H9 (cell line): ENCODE results near the gene RBM22. TPM values are rescaled to one million over a fixed set of nuclear protein-coding genes. Genes with fewer than 3 reads are reported as not detected.

ENCODE experiments used
- DNase-seq: peaks from one replicate; pipeline ENCODE4 v3.0.0-alpha.2; 2017
- H2AFZ ChIP-seq: one replicate; pipeline ENCODE4 v1.6.1; 2013; ENCODE audit warnings: mild to moderate bottlenecking, low read length, control low read depth, moderate library complexity
- H2AK5ac ChIP-seq: 2 replicates; pipeline ENCODE4 v1.6.1; 2013; ENCODE audit warnings: low read length, control low read depth, mixed read lengths; ENCODE audit not compliant: insufficient read length
- H2BK120ac ChIP-seq: one replicate; pipeline ENCODE4 v1.6.1; 2013; ENCODE audit warnings: low read depth, mild to moderate bottlenecking, low read length, control low read depth, inconsistent platforms; ENCODE audit not compliant: poor library complexity, severe bottlenecking
- H2BK12ac ChIP-seq: 2 replicates; pipeline ENCODE4 v1.6.1; 2013; ENCODE audit warnings: low read length, control low read depth, mixed read lengths, low read depth; ENCODE audit not compliant: insufficient read length
- H2BK15ac ChIP-seq: 2 replicates; pipeline ENCODE4 v1.6.1; 2013; ENCODE audit warnings: low read depth, low read length, control low read depth
- H2BK20ac ChIP-seq: one replicate; pipeline ENCODE4 v1.6.1; 2013; ENCODE audit warnings: low read depth, mild to moderate bottlenecking, low read length, control low read depth, inconsistent platforms; ENCODE audit not compliant: poor library complexity, severe bottlenecking
- H2BK5ac ChIP-seq: 2 replicates; pipeline ENCODE4 v1.6.1; 2013; ENCODE audit warnings: low read length, control low read depth, mixed read lengths; ENCODE audit not compliant: insufficient read length
- H3K14ac ChIP-seq: 2 replicates; pipeline ENCODE4 v1.6.1; 2013; ENCODE audit warnings: low read length, control low read depth; ENCODE audit not compliant: insufficient read depth
- H3K18ac ChIP-seq: 2 replicates; pipeline ENCODE4 v1.6.1; 2013; ENCODE audit warnings: low read depth, mild to moderate bottlenecking, mixed read lengths, low read length, control low read depth; ENCODE audit not compliant: insufficient read length
- H3K23ac ChIP-seq: 2 replicates; pipeline ENCODE4 v1.6.1; 2013; ENCODE audit warnings: low read length, control low read depth, mixed read lengths, low read depth; ENCODE audit not compliant: insufficient read length
- H3K23me2 ChIP-seq: 2 replicates; pipeline ENCODE4 v1.6.1; 2013; ENCODE audit warnings: low read depth, mild to moderate bottlenecking, mixed read lengths, low read length, control low read depth; ENCODE audit not compliant: insufficient read length, poor library complexity, severe bottlenecking
- H3K27ac ChIP-seq: 2 replicates; pipeline ENCODE4 v1.5.1; 2013; ENCODE audit warnings: low read length, control low read depth, mixed read lengths, low read depth; ENCODE audit not compliant: insufficient read length
- H3K27me3 ChIP-seq: 2 replicates; pipeline ENCODE4 v1.6.1; 2013; ENCODE audit warnings: low read length, control low read depth, inconsistent platforms; ENCODE audit not compliant: insufficient read depth
- H3K4ac ChIP-seq: 2 replicates; pipeline ENCODE4 v1.6.1; 2013; ENCODE audit warnings: low read depth, mild to moderate bottlenecking, control low read depth, inconsistent platforms, low read length, moderate library complexity
- H3K4me1 ChIP-seq: 2 replicates; pipeline ENCODE4 v1.6.1; 2013; ENCODE audit warnings: low read length, control low read depth, inconsistent platforms; ENCODE audit not compliant: insufficient read depth
- H3K4me2 ChIP-seq: 2 replicates; pipeline ENCODE4 v1.6.1; 2013; ENCODE audit warnings: low read length, control low read depth, mixed read lengths; ENCODE audit not compliant: insufficient read length, insufficient read depth
- H3K56ac ChIP-seq: 2 replicates; pipeline ENCODE4 v1.6.1; 2013; ENCODE audit warnings: low read depth, mild to moderate bottlenecking, mixed read lengths, low read length, control low read depth; ENCODE audit not compliant: insufficient read length
- H3K79me1 ChIP-seq: 2 replicates; pipeline ENCODE4 v1.6.1; 2013; ENCODE audit warnings: low read depth, mild to moderate bottlenecking, moderate library complexity, low read length, control low read depth, inconsistent platforms; ENCODE audit not compliant: insufficient read depth, poor library complexity, severe bottlenecking
- H3K79me2 ChIP-seq: 2 replicates; pipeline ENCODE4 v1.6.1; 2013; ENCODE audit warnings: low read length, control low read depth, inconsistent platforms; ENCODE audit not compliant: insufficient read depth
- H3K9ac ChIP-seq: 2 replicates; pipeline ENCODE4 v1.6.1; 2013; ENCODE audit warnings: low read length, control low read depth, mixed read lengths; ENCODE audit not compliant: insufficient read length; ENCODE audit errors: extremely low read depth
- H3K9me3 ChIP-seq: one replicate; pipeline ENCODE4 v1.6.1; 2013; ENCODE audit warnings: low read depth, low read length, inconsistent platforms; ENCODE audit not compliant: control insufficient read depth
- H3T11ph ChIP-seq: one replicate; pipeline ENCODE4 v1.6.1; 2013; ENCODE audit warnings: mild to moderate bottlenecking, low read length, control low read depth, inconsistent platforms
- H4K20me1 ChIP-seq: one replicate; pipeline ENCODE4 v1.6.1; 2013; ENCODE audit not compliant: control insufficient read depth, insufficient read length, insufficient read depth
- H4K5ac ChIP-seq: 2 replicates; pipeline ENCODE4 v1.6.1; 2013; ENCODE audit warnings: low read depth, mild to moderate bottlenecking, mixed read lengths, low read length, control low read depth; ENCODE audit not compliant: insufficient read length
- H4K8ac ChIP-seq: replicated peaks from 2 replicates; pipeline ENCODE4 v1.6.1; 2013; ENCODE audit warnings: low read length, control low read depth, mixed read lengths, low read depth; ENCODE audit not compliant: insufficient read length
- H4K91ac ChIP-seq: 2 replicates; pipeline ENCODE4 v1.6.1; 2013; ENCODE audit warnings: low read depth, mild to moderate bottlenecking, moderate library complexity, mixed read lengths, low read length, control low read depth; ENCODE audit not compliant: insufficient read length
- H3K27ac Mint-ChIP-seq, 3 experiments: 2 replicates in 2 of 3; 3 replicates in 1 of 3; pipeline ENCODE4 v1.8.0; 2020 to 2021; ENCODE audit warnings: mixed read lengths in 3 of 3, mild to moderate bottlenecking in 1 of 3, moderate library complexity in 1 of 3
- H3K27me3 Mint-ChIP-seq: 2 replicates; pipeline ENCODE4 v1.8.0; 2021; ENCODE audit warnings: low read depth, mild to moderate bottlenecking, moderate library complexity, mixed read lengths
- H3K36me3 Mint-ChIP-seq, 3 experiments: 2 replicates in 2 of 3; 3 replicates in 1 of 3; pipeline ENCODE4 v1.8.0; 2020 to 2021; ENCODE audit warnings: low read depth in 3 of 3, mixed read lengths in 3 of 3; ENCODE audit not compliant: insufficient read depth in 1 of 3
- H3K4me1 Mint-ChIP-seq, 2 experiments: 2 replicates each; pipeline ENCODE4 v1.8.0; 2020; ENCODE audit warnings: mixed read lengths in 2 of 2
- H3K4me3 Mint-ChIP-seq, 2 experiments: 2 replicates in 1 of 2; 3 replicates in 1 of 2; pipeline ENCODE4 v1.8.0; 2020 to 2021; ENCODE audit warnings: mild to moderate bottlenecking in 2 of 2, mixed read lengths in 2 of 2, moderate library complexity in 1 of 2
- H3K9me3 Mint-ChIP-seq, 2 experiments: 2 replicates in 1 of 2; 3 replicates in 1 of 2; pipeline ENCODE4 v1.8.0; 2020; ENCODE audit warnings: mild to moderate bottlenecking in 2 of 2, mixed read lengths in 2 of 2, moderate library complexity in 1 of 2
- CTCF ChIP-seq: fragments of 200-600 bp; sonication (generic); conservative IDR thresholded peaks from 3 replicates; pipeline ENCODE4 v1.8.0; 2021; ENCODE audit warnings: antibody characterized with exemption, mild to moderate bottlenecking
- WGBS: extraction: QIAGEN DNeasy Blood & Tissue Kit; methylation state at CpG from one replicate; pipeline ENCODE4 v1.1.7; 2013; ENCODE audit warnings: missing lambda C conversion rate, low lambda C conversion rate, mixed read lengths; ENCODE audit not compliant: insufficient read length; ENCODE audit errors: extremely low coverage; 5-methylcytosine and 5-hydroxymethylcytosine counted together
- total RNA-seq: library from RNA; stranded (reverse); gene quantifications from 2 replicates; pipeline ENCODE4 v1.2.1, GENCODE V29; 2021

Gene RBM22
- total RNA-seq, 1 experiment from 2014 or later = 47.0 TPM

- no peak for DNase-seq
These were observed 42.7 kb downstream of the RBM22 start for GRCh38 chr5:150658121-150658520.

More at GRCh38 chr5:150658121-150658520, 42.7 kb downstream of the RBM22 start:
- peak overlapping the region in 1 of 2 experiments; percentile 21; a peak in 2 of 5 replicates for H3K4me3 Mint-ChIP-seq
- Histone ChIP-seq H3K9ac (no peak overlapping the region), H2AK5ac (no peak overlapping the region), H3K4me2 (no peak overlapping the region), H2BK12ac (no peak overlapping the region), H3K18ac (no peak overlapping the region), H3K79me1 (no peaks in the 10 kb centered on the region), H4K5ac (no peak overlapping the region), H4K20me1 (no peaks in the 10 kb centered on the region), H3K14ac (no peak overlapping the region), H3T11ph (no peak overlapping the region), H2BK120ac (no peak overlapping the region), H3K27ac (no peak overlapping the region), H3K27me3 (no peaks in the 10 kb centered on the region; the same call in 1 of the 2 replicates), H3K4me1 (no peaks in the 10 kb centered on the region), H3K79me2 (no peaks in the 10 kb centered on the region), H2BK15ac (no peak overlapping the region), H3K4ac (no peak overlapping the region), H2AFZ (no peak overlapping the region), H2BK20ac (no peak overlapping the region), H3K23me2 (peaks cover 4% of the 10 kb centered on the region), H3K56ac (no peak overlapping the region), H3K23ac (no peak overlapping the region), H3K9me3 (no peaks in the 10 kb centered on the region), H2BK5ac (no peak overlapping the region), H4K91ac (no peak overlapping the region), H4K8ac (no peak overlapping the region)
- H3K36me3 Mint-ChIP-seq = no peaks in the 10 kb centered on the region; a peak in 1 of 7 replicates
- no CpG with 5 or more reads among the region's 4 CpGs for WGBS
- no peak for TF ChIP-seq CTCF
- H3K27me3 Mint-ChIP-seq = peaks cover 26% of the 10 kb centered on the region
- no peaks in the 10 kb centered on the region for H3K9me3 Mint-ChIP-seq
- no peak overlapping the region for H3K27ac Mint-ChIP-seq
- H3K4me1 Mint-ChIP-seq = peaks cover 19 to 43% of the 10 kb centered on the region in 2 experiments
